ENCODE measurements around the gene ADAR. TPM values are rescaled to one million over a fixed set of nuclear protein-coding genes. Genes with fewer than 3 reads are reported as not detected.

The ADAR gene
- total RNA-seq, 1 experiment from 2014 or later, result 221 TPM

DNA sequence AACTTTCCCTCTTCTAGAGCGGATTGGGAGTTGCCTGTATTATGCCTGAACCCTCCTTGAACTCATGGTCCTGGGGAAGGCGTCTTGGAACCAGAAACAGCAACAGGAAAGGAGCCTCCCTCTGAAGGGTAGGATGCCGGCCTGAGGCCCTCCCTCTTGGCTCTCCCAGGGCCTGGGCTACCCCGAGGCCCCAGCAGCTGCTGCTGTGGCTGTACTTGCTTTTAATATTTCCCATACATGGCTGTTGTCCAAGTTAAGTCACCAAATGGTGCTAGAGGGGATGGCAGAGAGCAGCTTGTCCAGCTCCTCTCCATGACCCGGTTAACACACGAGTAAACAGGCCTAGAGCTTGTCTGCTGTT lies 29.9 kb downstream of the ADAR start (continued):
- TF ChIP-seq, protein P1, sequence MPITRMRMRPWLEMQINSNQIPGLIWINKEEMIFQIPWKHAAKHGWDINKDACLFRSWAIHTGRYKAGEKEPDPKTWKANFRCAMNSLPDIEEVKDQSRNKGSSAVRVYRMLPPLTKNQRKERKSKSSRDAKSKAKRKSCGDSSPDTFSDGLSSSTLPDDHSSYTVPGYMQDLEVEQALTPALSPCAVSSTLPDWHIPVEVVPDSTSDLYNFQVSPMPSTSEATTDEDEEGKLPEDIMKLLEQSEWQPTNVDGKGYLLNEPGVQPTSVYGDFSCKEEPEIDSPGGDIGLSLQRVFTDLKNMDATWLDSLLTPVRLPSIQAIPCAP (CRISPR knock-in tag; IDR thresholded peaks at IDR 0.05), result no peak
- TF ChIP-seq MLX (CRISPR knock-in tag; IDR thresholded peaks at IDR 0.05) (no peak), ZNF121 (CRISPR knock-in tag; IDR thresholded peaks at IDR 0.05) (no peak), CTCF (IDR thresholded peaks at IDR 0.05) (no peak), OVOL2 (CRISPR knock-in tag; IDR thresholded peaks at IDR 0.05; ENCODE audit: borderline replicate concordance) (no peak)
- TF ChIP-seq, protein P2, sequence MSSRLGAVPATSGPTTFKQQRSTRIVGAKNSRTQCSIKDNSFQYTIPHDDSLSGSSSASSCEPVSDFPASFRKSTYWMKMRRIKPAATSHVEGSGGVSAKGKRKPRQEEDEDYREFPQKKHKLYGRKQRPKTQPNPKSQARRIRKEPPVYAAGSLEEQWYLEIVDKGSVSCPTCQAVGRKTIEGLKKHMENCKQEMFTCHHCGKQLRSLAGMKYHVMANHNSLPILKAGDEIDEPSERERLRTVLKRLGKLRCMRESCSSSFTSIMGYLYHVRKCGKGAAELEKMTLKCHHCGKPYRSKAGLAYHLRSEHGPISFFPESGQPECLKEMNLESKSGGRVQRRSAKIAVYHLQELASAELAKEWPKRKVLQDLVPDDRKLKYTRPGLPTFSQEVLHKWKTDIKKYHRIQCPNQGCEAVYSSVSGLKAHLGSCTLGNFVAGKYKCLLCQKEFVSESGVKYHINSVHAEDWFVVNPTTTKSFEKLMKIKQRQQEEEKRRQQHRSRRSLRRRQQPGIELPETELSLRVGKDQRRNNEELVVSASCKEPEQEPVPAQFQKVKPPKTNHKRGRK (CRISPR knock-in tag; IDR thresholded peaks at IDR 0.05; ENCODE audit: borderline replicate concordance), result no peak
- TF ChIP-seq, protein P3, sequence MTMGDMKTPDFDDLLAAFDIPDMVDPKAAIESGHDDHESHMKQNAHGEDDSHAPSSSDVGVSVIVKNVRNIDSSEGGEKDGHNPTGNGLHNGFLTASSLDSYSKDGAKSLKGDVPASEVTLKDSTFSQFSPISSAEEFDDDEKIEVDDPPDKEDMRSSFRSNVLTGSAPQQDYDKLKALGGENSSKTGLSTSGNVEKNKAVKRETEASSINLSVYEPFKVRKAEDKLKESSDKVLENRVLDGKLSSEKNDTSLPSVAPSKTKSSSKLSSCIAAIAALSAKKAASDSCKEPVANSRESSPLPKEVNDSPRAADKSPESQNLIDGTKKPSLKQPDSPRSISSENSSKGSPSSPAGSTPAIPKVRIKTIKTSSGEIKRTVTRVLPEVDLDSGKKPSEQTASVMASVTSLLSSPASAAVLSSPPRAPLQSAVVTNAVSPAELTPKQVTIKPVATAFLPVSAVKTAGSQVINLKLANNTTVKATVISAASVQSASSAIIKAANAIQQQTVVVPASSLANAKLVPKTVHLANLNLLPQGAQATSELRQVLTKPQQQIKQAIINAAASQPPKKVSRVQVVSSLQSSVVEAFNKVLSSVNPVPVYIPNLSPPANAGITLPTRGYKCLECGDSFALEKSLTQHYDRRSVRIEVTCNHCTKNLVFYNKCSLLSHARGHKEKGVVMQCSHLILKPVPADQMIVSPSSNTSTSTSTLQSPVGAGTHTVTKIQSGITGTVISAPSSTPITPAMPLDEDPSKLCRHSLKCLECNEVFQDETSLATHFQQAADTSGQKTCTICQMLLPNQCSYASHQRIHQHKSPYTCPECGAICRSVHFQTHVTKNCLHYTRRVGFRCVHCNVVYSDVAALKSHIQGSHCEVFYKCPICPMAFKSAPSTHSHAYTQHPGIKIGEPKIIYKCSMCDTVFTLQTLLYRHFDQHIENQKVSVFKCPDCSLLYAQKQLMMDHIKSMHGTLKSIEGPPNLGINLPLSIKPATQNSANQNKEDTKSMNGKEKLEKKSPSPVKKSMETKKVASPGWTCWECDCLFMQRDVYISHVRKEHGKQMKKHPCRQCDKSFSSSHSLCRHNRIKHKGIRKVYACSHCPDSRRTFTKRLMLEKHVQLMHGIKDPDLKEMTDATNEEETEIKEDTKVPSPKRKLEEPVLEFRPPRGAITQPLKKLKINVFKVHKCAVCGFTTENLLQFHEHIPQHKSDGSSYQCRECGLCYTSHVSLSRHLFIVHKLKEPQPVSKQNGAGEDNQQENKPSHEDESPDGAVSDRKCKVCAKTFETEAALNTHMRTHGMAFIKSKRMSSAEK (CRISPR knock-in tag; IDR thresholded peaks at IDR 0.05; ENCODE audit: borderline replicate concordance), result no peak

- no peak for DNase-seq (ENCODE audit: low spot score)
- POLR2A ChIA-PET, result interaction anchor here (1.8 kb wide), 1 partner anchor 10 kb away, joined by 5 read pairs; the partner anchor contains the start of gene CHRNB2
- H3K4me1 Mint-ChIP-seq, result peaks cover 9% of the 10 kb centered on the region
- no peak overlapping the region; the same call in 1 of the 2 replicates for H3K27ac Mint-ChIP-seq
- H3K27me3 Mint-ChIP-seq (ENCODE audit: low read depth), result no peaks in the 10 kb centered on the region
- ATAC-seq, result no peak
- CTCF ChIA-PET, result interaction anchor here (1.2 to 3.6 kb wide), 2 partner anchors 18 kb away, joined by 5 to 9 read pairs; no protein-coding TSS in a partner anchor
- H3K9me3 Mint-ChIP-seq, result no peaks in the 10 kb centered on the region
- no peak overlapping the region for H3K4me3 Mint-ChIP-seq
- peaks cover 26% of the 10 kb centered on the region for H3K36me3 Mint-ChIP-seq
- TF ChIP-seq AFF4 (CRISPR knock-in tag; IDR thresholded peaks at IDR 0.05; ENCODE audit: borderline replicate concordance) (no peak), GRHL2 (CRISPR knock-in tag; IDR thresholded peaks at IDR 0.05; ENCODE audit: insufficient replicate concordance, severe bottlenecking) (no peak), NR2C2 (CRISPR knock-in tag; IDR thresholded peaks at IDR 0.05) (no peak), ZNF671 (CRISPR knock-in tag; IDR thresholded peaks at IDR 0.05) (no peak), MYBL2 (CRISPR knock-in tag; IDR thresholded peaks at IDR 0.05) (no peak)
- TF ChIP-seq, protein P4, sequence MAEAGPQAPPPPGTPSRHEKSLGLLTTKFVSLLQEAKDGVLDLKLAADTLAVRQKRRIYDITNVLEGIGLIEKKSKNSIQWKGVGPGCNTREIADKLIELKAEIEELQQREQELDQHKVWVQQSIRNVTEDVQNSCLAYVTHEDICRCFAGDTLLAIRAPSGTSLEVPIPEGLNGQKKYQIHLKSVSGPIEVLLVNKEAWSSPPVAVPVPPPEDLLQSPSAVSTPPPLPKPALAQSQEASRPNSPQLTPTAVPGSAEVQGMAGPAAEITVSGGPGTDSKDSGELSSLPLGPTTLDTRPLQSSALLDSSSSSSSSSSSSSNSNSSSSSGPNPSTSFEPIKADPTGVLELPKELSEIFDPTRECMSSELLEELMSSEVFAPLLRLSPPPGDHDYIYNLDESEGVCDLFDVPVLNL (CRISPR knock-in tag; IDR thresholded peaks at IDR 0.05; ENCODE audit: borderline replicate concordance, low read depth), result no peak
- TF ChIP-seq, protein P5, sequence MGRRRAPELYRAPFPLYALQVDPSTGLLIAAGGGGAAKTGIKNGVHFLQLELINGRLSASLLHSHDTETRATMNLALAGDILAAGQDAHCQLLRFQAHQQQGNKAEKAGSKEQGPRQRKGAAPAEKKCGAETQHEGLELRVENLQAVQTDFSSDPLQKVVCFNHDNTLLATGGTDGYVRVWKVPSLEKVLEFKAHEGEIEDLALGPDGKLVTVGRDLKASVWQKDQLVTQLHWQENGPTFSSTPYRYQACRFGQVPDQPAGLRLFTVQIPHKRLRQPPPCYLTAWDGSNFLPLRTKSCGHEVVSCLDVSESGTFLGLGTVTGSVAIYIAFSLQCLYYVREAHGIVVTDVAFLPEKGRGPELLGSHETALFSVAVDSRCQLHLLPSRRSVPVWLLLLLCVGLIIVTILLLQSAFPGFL (CRISPR knock-in tag; IDR thresholded peaks at IDR 0.05; ENCODE audit: borderline replicate concordance), result no peak
- TF ChIP-seq, protein P6, sequence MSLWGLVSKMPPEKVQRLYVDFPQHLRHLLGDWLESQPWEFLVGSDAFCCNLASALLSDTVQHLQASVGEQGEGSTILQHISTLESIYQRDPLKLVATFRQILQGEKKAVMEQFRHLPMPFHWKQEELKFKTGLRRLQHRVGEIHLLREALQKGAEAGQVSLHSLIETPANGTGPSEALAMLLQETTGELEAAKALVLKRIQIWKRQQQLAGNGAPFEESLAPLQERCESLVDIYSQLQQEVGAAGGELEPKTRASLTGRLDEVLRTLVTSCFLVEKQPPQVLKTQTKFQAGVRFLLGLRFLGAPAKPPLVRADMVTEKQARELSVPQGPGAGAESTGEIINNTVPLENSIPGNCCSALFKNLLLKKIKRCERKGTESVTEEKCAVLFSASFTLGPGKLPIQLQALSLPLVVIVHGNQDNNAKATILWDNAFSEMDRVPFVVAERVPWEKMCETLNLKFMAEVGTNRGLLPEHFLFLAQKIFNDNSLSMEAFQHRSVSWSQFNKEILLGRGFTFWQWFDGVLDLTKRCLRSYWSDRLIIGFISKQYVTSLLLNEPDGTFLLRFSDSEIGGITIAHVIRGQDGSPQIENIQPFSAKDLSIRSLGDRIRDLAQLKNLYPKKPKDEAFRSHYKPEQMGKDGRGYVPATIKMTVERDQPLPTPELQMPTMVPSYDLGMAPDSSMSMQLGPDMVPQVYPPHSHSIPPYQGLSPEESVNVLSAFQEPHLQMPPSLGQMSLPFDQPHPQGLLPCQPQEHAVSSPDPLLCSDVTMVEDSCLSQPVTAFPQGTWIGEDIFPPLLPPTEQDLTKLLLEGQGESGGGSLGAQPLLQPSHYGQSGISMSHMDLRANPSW (CRISPR knock-in tag; conservative IDR thresholded peaks at IDR 0.05; ENCODE audit: low read depth), result no peak
These were observed 30.5 kb downstream of the ADAR start for GRCh38 chr1:154577346-154578057.

All from WTC11 (cell line).